ENCODE data around the gene ARPIN.
A peak's percentile ranks its signal among the peaks of the same experiment; 100 is the strongest.

The ARPIN gene

GRCh38 chr15:89900849-89901248, 11.9 kb downstream of the ARPIN start:
- DNase-seq (ENCODE audit: low read depth): no peak
- no peak for TF ChIP-seq CTCF (conservative IDR thresholded peaks at IDR 0.05; ENCODE audit: control insufficient read depth, insufficient read depth, low read depth, low read length)
- H3K4me3 ChIP-seq (ENCODE audit: control insufficient read depth, low read depth, low read length): no peak overlapping the region

- DNase-seq (ENCODE audit: low read depth): no peak
- no peak for TF ChIP-seq CTCF (conservative IDR thresholded peaks at IDR 0.05; ENCODE audit: control insufficient read depth, insufficient read depth, low read depth, low read length)
Measured at GRCh38 chr15:89899951-89900567, 12.7 kb downstream of the ARPIN start.

GRCh38 chr15:89899295-89899945, 13.3 kb downstream of the ARPIN start:
- H3K4me3 ChIP-seq (ENCODE audit: control insufficient read depth, low read depth, low read length): no peak overlapping the region
- DNase-seq (ENCODE audit: low read depth): no peak
- no peak for TF ChIP-seq CTCF (conservative IDR thresholded peaks at IDR 0.05; ENCODE audit: control insufficient read depth, insufficient read depth, low read depth, low read length)

More at GRCh38 chr15:89899951-89900567, 12.7 kb downstream of the ARPIN start:
- no peak overlapping the region for H3K4me3 ChIP-seq (ENCODE audit: control insufficient read depth, low read depth, low read length)

- DNase-seq (ENCODE audit: low read depth): peak; percentile 48
Measured at GRCh38 chr15:89898614-89899294, 14.0 kb downstream of the ARPIN start.

GRCh38 chr15:89898146-89898545, 14.6 kb downstream of the ARPIN start:
- H3K4me3 ChIP-seq (ENCODE audit: control insufficient read depth, low read depth, low read length): no peak overlapping the region
- TF ChIP-seq CTCF (conservative IDR thresholded peaks at IDR 0.05; ENCODE audit: control insufficient read depth, insufficient read depth, low read depth, low read length): no peak
- no peak for DNase-seq (ENCODE audit: low read depth)

More at GRCh38 chr15:89898614-89899294, 14.0 kb downstream of the ARPIN start:
- TF ChIP-seq CTCF (conservative IDR thresholded peaks at IDR 0.05; ENCODE audit: control insufficient read depth, insufficient read depth, low read depth, low read length): peak; percentile 61
- H3K4me3 ChIP-seq (ENCODE audit: control insufficient read depth, low read depth, low read length): no peak overlapping the region

- H3K4me3 ChIP-seq (ENCODE audit: control insufficient read depth, low read depth, low read length): peak within 1 kb of the TSS; percentile 98
- peak; percentile 95 for DNase-seq (ENCODE audit: low read depth)
- no peak for TF ChIP-seq CTCF (conservative IDR thresholded peaks at IDR 0.05; ENCODE audit: control insufficient read depth, insufficient read depth, low read depth, low read length)
Measured at GRCh38 chr15:89893696-89894447, 18.9 kb downstream of the ARPIN start, which contains the start of gene AP3S2. Gene AP3S2 (minus strand): TSS chr15:89893994. CDS start chr15:89893949, 45 bp downstream.

Measured in fibroblast of mammary gland (primary cell).